Esophagus squamous epithelium (tissue), 5 donors: ENCODE results near the gene NR1H3. TPM values are rescaled to one million over a fixed set of nuclear protein-coding genes. Genes with fewer than 3 reads are reported as not detected.
A peak's percentile ranks its signal among the peaks of the same experiment; 100 is the strongest.

ENCODE experiments used
- DNase-seq: peaks from one replicate; lab custom pipeline; 2025; lab: John Stamatoyannopoulos, UW
- H3K27ac ChIP-seq, 4 donors: fragments of 200-600 bp; sonication (generic); one replicate each; pipeline ENCODE4 v1.5.1; 2016 to 2019; ENCODE audit warnings: mild to moderate bottlenecking in 1 of 4
- H3K27me3 ChIP-seq, 4 donors: fragments of 200-600 bp; sonication (generic); 1 replicate in 3 of 4; 2 replicates in 1 of 4; pipeline versions ENCODE4 v1.5.1 to v1.6.0; 2017 to 2021; ENCODE audit warnings: antibody characterized with exemption in 1 of 4
- H3K36me3 ChIP-seq, 3 donors: fragments of 200-600 bp; sonication (generic); one replicate each; pipeline ENCODE4 v1.5.1; 2016 to 2019
- H3K4me1 ChIP-seq, 3 donors: fragments of 200-600 bp; sonication (generic); one replicate each; pipeline ENCODE4 v1.5.1; 2017 to 2019
- H3K4me3 ChIP-seq, 4 donors: fragments of 200-600 bp; sonication (generic); 1 replicate in 3 of 4; 2 replicates in 1 of 4; pipeline ENCODE4 v1.5.1; 2016 to 2019; ENCODE audit warnings: mild to moderate bottlenecking in 2 of 4, moderate library complexity in 1 of 4
- H3K9me3 ChIP-seq, 3 donors: fragments of 200-600 bp; sonication (generic); one replicate each; pipeline ENCODE4 v1.5.1; 2016 to 2019
- POLR2A ChIP-seq, 4 donors: fragments of 450-650 bp; IDR thresholded peaks; one replicate each; pipeline ENCODE4 v1.6.1; 2017; ENCODE audit warnings: antibody characterized with exemption in 4 of 4, mild to moderate bottlenecking in 4 of 4, moderate library complexity in 3 of 4
- WGBS, 2 donors: methylation state at CpG; one replicate each; pipeline ENCODE4 v1.1.5; 2018; 5-methylcytosine and 5-hydroxymethylcytosine counted together
- intact Hi-C: fragments of 100-400 bp; cut with DNase I; formaldehyde crosslinking; loops from one replicate; pipeline ENCODE4 v1.15.0; 2022
- total RNA-seq, 4 donors: library from RNA; depleted of rRNA; stranded (reverse); fragments of >200 nt; gene quantifications; one replicate each; pipeline ENCODE4 v1.1.0, GENCODE V29; 2016
- TF ChIP-seq, protein P1 (sequence below), 6 experiments: fragments of 450-650 bp in 4 of 6; fragments of 200-600 bp in 2 of 6; sonication (generic) in 2 of 6; IDR thresholded peaks; one replicate each; pipeline ENCODE4 v1.5.1; 2016 to 2019; ENCODE audit warnings: antibody characterized with exemption in 6 of 6, mild to moderate bottlenecking in 4 of 6, moderate library complexity in 4 of 6
- donor health status: DM: yes; HTN: yes; CAD: no.

The NR1H3 gene
- total RNA-seq, 4 donors from 2014 or later, result 2.4 to 24.8 (median 12.5) TPM

DNA sequence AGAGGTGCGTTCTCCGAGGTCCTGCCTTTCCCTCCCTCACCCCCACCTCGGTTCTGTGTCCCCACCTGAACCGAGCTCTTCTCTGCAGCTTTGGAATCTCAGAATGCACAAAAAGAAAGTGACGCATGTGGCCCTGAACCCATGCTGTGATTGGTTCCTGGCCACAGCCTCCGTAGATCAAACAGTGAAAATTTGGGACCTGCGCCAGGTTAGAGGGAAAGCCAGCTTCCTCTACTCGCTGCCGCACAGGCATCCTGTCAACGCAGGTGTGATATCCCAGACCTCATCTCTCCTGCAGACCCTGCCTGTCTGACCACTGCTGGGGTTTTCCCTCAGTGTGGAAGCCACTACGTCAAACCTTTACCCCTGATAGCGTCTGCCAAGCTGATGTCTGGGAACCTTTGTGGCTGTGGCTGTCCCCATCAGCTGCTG lies 23.1 kb upstream of the NR1H3 start:
- WGBS, 2 donors, result 50 to 62% methylated on average over 6 to 11 of the region's 12 CpGs
- TF ChIP-seq POLR2A (IDR thresholded peaks at IDR 0.05), result no peak
- TF ChIP-seq, protein P1, sequence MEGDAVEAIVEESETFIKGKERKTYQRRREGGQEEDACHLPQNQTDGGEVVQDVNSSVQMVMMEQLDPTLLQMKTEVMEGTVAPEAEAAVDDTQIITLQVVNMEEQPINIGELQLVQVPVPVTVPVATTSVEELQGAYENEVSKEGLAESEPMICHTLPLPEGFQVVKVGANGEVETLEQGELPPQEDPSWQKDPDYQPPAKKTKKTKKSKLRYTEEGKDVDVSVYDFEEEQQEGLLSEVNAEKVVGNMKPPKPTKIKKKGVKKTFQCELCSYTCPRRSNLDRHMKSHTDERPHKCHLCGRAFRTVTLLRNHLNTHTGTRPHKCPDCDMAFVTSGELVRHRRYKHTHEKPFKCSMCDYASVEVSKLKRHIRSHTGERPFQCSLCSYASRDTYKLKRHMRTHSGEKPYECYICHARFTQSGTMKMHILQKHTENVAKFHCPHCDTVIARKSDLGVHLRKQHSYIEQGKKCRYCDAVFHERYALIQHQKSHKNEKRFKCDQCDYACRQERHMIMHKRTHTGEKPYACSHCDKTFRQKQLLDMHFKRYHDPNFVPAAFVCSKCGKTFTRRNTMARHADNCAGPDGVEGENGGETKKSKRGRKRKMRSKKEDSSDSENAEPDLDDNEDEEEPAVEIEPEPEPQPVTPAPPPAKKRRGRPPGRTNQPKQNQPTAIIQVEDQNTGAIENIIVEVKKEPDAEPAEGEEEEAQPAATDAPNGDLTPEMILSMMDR (IDR thresholded peaks at IDR 0.05), result no peak
- intact Hi-C loops, result no loop called here

DNA sequence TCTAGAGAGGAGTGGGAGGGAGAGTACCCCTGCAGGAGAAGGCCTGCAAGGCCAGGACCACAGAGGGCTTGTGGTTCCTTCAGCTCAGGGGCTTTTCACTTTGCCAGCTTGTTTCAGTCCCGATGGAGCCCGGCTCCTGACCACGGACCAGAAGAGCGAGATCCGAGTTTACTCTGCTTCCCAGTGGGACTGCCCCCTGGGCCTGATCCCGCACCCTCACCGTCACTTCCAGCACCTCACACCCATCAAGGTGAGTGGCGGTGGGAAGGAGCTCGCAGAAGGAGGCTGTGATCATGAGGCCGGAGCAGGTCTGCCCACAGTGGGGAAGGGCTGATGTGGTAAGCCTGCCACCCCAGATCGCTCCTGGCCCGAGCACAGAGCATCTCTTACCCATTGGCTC lies 22.6 kb upstream of the NR1H3 start:
- intact Hi-C loops, result no loop called here

More for the DNA sequence above, 23.1 kb upstream of the NR1H3 start:
- H3K4me3 ChIP-seq, result peak overlapping the region in 1 of 4 donors; percentile 13
- H3K27me3 ChIP-seq, result no peaks in the 10 kb centered on the region
- peak overlapping the region in 2 of 4 donors; percentile 19 to 35 for H3K27ac ChIP-seq
- H3K4me1 ChIP-seq, result peaks cover 0 to 12% (median 0%) of the 10 kb centered on the region in 3 donors
- peaks cover 6 to 93% (median 16%) of the 10 kb centered on the region in 3 donors for H3K36me3 ChIP-seq
- DNase-seq, result no peak
- no peaks in the 10 kb centered on the region for H3K9me3 ChIP-seq

DNA sequence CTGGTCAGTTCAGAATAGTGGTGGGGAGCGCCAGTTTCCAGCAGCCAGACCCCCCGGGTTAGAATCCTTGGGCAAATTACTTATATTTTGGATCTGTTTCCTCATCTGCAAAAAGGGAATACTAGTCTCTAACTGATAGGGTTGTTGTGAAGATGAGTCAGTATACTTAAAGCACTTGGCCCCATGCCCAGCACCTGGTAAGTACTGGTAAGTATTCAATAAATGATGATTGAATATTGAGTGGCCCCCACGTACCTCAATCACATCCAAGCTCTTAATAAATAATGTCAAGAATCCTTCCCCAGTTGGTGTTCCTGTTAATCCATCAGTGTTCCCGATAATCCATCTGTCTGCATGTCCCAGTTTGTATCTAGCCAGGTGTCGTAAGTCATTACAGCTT lies 21.3 kb upstream of the NR1H3 start:
- Histone ChIP-seq H3K4me3 (no peak overlapping the region), H3K9me3 (no peaks in the 10 kb centered on the region), H3K27ac (no peak overlapping the region), H3K27me3 (no peaks in the 10 kb centered on the region), H3K4me1 (peaks cover 0 to 12% (median 0%) of the 10 kb centered on the region in 3 donors), H3K36me3 (peaks cover 13 to 94% (median 28%) of the 10 kb centered on the region in 3 donors)
- TF ChIP-seq POLR2A (IDR thresholded peaks at IDR 0.05), result no peak
- TF ChIP-seq, protein P1 (IDR thresholded peaks at IDR 0.05), result no peak
- DNase-seq, result no peak
- intact Hi-C loops, result no loop called here
- 63 to 72% methylated on average over 5 of the region's 5 CpGs for WGBS, 2 donors

More for the DNA sequence above, 22.6 kb upstream of the NR1H3 start:
- Histone ChIP-seq H3K27ac (no peak overlapping the region), H3K27me3 (no peaks in the 10 kb centered on the region), H3K4me1 (peaks cover 0 to 12% (median 0%) of the 10 kb centered on the region in 3 donors), H3K36me3 (peaks cover 11 to 93% (median 20%) of the 10 kb centered on the region in 3 donors), H3K4me3 (no peak overlapping the region), H3K9me3 (no peaks in the 10 kb centered on the region)
- TF ChIP-seq, protein P1 (IDR thresholded peaks at IDR 0.05), result no peak
- TF ChIP-seq POLR2A (IDR thresholded peaks at IDR 0.05), result no peak
- no peak for DNase-seq
- 85 to 89% methylated on average over 5 to 7 of the region's 12 CpGs for WGBS, 2 donors

DNA sequence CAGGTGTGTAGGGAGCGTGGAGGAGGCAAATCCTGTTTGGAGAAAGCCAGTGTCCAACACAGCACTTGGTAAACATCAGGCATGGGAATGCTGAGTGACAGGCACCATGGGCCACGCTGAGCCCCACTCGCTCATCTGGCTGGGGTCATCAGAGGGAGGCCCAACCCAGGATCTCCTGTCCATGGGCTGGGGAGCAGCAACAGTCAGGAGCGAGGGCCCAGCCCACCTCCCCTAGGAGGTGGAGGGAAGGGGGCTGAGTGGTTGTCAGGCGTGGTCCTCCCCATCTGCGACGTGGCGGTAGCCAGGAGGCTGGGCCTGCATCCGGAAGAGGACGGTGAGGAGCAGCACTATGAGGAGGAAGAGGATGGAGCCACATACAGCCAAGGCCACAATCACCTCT lies 17.9 kb upstream of the NR1H3 start:
- Histone ChIP-seq H3K9me3 (no peaks in the 10 kb centered on the region), H3K36me3 (peaks cover 30 to 100% (median 39%) of the 10 kb centered on the region in 3 donors), H3K4me3 (no peak overlapping the region), H3K27ac (no peak overlapping the region), H3K27me3 (no peaks in the 10 kb centered on the region), H3K4me1 (peaks cover 5 to 25% (median 6%) of the 10 kb centered on the region in 3 donors)
- intact Hi-C loops, result no loop called here
- WGBS, 2 donors, result 92 to 95% methylated on average over 2 to 9 of the region's 10 CpGs
- TF ChIP-seq POLR2A (IDR thresholded peaks at IDR 0.05), result no peak
- TF ChIP-seq, protein P1 (IDR thresholded peaks at IDR 0.05), result no peak
- DNase-seq, result no peak

DNA sequence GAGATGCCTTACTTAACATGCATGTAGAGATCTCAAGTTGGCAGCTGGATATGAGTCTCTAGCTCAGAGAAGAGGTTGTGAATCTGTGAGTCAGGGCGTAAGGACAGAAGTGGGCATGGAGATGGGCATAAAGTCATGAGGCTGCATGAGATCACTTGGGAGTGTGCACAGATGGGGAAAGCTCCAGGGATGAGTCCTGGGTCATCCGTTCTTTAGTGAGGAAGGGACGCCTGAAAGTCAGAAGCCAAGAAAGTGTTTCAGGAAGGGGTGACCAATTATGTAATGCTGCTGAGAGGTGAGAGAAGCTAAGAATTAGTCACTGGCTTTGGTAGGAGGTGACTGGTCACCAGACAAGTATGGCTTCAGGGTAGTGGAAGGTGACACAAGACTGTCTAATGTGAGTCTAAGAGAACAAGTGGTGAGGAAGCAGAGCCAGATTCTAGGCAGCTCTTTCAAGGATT lies 15.9 kb upstream of the NR1H3 start:
- Histone ChIP-seq H3K27ac (peak overlapping the region in 1 of 4 donors; percentile 36), H3K36me3 (peaks cover 37 to 100% (median 47%) of the 10 kb centered on the region in 3 donors), H3K9me3 (no peaks in the 10 kb centered on the region), H3K27me3 (no peaks in the 10 kb centered on the region), H3K4me1 (peaks cover 5 to 28% (median 6%) of the 10 kb centered on the region in 3 donors), H3K4me3 (no peak overlapping the region)
- 75 to 89% methylated on average over 3 of the region's 3 CpGs for WGBS, 2 donors
- intact Hi-C loops, result no loop called here
- no peak for DNase-seq
- TF ChIP-seq, protein P1 (IDR thresholded peaks at IDR 0.05), result no peak
- TF ChIP-seq POLR2A (IDR thresholded peaks at IDR 0.05), result no peak
